GM19351 (cell line): Measurements from ENCODE around the gene PABPC4L.
"Not testable (repeated sequence)": the region's sequence is repeated elsewhere in the genome, so short reads cannot be mapped to it uniquely, and the experiment has no call there.

ENCODE experiments used
- ATAC-seq: cut with Tn5 transposase; IDR thresholded peaks from one replicate; pipeline ENCODE4 v1.9.1; 2021; ENCODE audit warnings: mild to moderate bottlenecking, moderate library complexity; ENCODE audit not compliant: unreplicated experiment

The PABPC4L gene

DNA sequence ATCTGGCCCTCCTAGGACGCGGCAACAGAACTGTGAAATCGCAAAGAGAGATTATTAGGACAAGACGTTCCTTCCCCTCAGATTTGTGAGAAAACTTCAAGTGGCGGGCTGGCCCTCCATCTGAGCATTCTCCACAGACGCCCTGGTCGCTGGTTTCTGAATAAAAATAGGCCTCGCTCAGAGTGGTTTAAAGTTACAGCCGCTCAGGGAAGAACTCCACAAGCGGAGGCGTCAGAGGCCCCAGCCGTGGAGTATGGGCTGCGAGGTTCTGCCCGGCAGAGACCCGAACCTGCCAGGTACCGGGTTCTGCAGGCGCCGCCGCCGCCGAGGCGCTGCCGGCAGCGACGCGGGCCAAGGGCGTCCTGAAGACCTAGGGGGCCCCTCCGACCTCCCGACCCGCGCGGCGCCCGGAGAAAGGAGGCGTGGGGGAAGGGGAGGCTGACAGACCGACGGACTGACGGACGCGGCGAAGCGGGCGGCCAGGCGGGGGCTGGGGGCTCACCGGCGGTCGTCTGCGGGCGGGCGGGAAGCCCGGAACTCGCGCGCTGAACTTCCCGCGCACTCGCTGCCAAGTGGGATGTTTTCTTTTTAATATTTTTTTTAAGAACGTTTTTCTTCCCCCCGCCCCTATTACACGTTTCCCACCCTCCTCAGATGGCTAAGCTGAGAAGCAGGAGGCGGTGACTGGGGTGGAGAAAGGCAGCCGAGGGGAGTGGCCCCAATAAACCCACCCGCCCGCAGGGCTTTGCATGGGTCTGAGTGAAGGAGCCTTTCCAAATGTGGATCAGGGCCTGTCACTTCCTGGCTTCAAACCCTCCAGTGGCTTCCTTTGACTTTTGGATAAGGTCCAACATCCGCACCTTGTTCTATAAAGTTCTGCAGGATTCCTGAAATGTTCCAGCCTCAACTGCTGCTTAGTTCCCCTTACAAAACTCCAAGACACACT, at the start of gene PABPC4L:
TSS of gene PABPC4L (minus strand) at position 574 of the 946 bp plus-strand sequence. CDS start 770 bp downstream, outside the sequence.
- no peak for ATAC-seq

DNA sequence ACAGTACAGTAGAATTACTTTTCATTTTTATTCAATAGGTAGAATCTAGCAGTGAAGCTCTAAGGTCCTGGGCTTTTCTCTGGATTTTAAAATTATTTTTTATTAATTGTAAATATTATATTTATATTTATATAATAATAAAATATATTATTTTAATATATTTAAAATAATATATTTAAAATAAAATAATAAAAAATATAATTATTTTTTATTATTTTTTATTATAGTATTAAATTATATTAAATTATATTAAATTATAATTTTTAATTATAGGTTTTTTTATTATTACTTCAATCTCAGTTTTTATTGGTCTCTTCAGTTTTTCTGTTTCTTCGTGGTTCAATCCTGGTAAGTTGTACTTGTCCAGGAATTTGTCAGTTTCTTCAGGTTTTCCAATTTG, 49.7 kb upstream of the PABPC4L start:
- ATAC-seq = no peak

DNA sequence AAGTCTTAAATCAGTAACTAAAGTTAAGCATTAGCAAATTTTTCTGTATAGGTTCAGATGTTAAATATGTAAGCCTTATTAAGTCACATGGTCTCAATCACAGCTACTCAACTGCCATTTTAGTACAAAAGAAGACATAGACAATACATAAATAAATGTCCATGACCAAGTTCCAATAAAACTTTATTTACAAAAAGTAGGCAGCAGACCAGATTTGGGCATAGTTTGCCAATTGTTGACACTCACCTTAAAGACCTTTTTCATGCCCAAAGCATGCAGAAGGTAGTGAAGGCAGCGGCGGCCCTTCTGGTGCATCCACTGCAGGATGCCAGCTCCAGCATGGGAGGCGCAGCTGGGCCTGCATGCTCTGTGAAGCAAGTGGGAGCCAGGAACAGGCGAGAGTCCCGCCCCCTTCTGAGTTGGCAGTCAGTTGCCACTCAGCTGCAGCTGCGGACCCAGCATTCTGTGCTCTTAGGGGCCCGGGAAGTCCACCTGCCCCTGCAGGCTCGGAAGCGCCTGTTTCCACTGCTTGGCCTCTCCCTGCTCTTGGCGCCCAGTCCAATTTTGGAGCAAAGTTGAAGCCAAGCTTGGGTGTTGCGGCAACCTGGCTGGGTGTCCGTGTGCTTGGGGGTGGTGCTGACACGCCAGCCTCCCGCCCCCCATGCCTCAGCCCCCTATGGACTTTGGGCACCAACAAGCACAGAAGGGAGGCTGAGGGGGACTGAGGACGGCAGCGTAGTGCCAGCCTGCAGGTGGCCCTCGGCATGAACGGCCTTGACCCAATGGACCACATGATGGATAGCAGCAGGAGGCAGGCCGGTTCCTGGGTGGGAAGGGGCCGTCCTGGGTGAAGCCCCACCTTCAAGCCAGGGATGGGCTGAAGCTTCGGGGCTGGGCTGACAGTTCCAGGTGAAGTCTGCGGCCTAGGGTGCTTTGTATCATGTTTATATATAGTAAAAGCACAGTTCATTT, 42.4 kb upstream of the PABPC4L start:
- no peak for ATAC-seq

DNA sequence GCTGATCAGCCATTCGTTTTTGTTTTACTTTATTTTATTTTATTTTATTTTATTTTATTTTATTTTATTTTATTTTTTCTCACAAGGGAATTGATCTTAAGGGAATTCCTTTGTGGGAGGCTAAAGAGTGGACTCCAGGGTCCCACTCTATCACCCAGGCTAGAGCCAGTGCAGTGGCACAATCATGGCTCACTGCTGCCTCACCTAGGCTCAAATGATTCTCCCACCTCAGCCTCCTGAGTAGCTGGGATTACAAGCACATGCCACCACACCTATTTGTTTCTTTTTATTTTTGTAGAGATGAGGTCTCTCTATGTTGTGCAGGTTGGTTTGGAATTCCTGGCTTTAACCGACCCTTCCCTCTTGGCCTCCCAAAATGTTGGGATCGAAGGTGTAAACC, 17.5 kb upstream of the PABPC4L start:
- ATAC-seq = no peak

DNA sequence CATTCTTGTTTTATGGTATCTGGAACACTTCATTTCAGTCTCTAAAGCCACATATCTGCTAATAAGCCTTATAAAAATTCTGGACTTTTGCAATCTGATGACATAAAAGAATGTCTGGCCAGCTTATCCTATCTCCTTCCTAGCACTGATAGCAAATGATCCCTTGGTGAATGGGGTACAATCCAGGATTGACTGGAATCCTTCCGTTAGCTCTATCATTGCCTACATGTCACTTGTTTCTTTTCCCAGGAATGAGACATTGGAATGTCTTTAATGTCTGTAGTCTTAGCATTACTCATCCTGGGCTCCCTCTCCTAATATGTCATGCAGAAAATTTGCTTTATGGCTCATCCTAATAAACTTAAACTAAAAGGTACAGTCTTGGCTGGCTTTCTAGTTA, 14.8 kb upstream of the PABPC4L start:
- no peak for ATAC-seq

DNA sequence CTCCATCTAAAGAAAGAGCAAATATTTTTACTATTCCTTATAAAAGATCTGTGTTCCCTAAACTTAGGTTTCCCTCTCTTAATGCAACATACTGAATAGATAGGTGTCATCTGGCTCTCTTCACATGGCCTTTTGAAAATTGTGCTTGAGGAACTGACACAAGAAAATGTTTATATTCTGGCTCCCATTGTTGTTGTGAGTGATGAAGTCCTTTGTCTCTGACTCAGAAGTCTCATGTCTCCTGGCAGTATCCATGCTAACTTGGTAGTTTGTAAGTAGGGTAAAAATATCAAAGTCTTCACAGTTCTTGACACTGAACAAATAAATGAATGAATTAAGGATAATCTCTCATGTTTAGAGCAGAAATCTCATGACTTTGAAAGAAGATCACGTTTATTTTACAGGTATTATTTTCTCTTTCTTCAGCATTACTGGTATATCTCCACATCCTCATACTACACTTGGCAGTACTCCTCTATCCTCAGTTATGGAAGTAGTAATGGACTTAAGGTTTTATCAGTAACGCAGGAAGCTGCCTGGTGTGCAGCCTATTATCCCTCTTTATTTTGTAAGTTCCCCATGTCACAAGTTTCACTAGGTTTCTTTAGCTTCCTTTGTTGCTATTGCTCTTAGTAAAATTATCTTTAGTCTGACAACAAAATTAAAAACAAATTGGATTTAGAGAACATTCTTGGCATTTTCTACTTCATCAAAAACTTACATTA, 14.2 kb upstream of the PABPC4L start:
- no peak for ATAC-seq

DNA sequence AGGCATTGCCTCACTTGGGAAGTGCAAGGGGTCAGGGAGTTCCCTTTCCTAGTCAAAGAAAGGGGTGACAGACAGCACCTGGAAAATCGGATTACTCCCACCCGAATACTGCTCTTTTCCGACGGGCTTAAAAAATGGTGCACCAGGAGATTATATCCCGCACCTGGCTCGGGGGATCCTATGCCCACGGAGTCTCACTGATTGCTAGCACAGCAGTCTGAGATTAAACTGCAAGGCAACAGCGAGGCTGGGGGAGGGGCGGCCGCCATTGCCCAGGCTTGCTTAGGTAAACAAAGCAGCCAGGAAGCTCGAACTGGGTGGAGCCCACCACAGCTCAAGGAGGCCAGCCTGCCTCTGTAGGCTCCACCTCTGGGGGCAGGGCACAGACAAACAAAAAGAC, 6.4 kb upstream of the PABPC4L start:
- ATAC-seq = not testable (repeated sequence)

DNA sequence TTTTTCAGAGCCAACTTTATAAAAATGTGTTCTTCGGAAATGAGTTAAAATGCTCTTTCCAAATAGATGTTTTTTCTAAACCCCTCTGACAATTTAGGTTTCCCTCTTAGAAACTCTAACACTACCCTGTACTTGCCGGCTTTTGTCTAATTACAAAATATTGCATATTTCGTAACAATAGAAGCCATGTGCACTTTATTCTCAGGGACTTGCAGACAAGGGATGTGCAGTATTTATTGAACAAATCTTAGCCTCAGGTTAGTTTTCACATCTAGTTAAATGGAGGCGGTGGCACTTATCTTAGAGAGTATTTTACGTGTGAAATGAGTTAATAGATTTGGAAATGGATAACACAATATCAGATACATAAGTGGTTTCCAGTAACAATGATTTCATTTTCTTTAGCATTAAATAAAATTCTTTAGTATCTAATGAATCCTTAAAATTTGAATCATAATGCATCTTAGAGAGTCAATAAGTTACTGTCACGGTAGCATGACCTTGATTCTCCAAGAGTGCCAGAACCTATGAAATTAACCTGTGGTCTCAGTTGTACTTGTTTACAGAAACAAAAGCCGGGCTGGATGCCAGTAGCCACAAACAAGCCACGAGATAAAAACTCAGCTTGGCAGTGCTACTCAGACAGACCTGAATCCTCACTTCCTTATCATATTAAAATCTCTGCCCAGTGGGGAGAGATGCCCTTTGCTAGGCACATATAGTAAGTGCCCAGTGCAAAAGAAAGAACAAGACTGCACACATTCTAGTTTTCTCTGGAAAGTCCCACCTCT, 772 bp upstream of the PABPC4L start:
- ATAC-seq = no peak

DNA sequence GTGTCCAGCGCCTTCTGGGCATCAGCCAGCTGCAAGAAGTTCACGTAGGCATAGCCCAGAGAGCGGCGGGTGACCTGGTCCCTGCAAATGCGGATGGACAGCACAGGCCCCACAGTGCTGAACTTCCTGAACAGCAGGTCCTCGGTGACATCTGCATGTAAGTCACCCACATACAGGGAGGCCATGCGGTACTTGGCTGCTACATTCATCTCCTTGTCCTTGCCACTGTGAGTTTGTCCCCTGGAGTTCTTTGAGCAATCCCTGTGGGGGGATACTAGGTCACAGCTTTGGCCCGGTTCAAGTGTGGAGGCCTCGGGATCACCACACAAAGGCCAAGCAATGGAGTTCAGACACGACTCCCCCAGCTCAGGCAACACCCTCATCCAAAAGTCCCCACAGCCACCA, 776 bp downstream of the PABPC4L start:
- no peak for ATAC-seq

DNA sequence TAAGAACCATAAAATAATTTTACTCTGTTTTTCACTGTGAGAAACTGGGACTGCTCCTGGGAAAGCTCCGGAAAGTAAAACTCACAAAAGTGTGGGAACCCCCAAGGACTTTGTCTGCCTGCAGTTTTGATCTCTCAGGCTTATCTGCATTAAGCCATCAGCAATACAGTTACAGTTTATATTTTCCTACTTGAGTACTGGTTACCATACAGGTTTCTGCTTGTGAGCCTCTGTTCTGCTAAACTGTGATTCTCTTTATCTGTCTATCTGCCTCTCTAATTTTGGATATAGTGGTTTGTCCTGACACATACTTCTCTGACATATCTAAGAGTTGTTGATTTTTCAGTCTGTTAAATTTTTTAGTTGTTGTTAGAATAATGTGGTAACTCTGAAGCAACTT, 11.6 kb downstream of the PABPC4L start:
- no peak for ATAC-seq

DNA sequence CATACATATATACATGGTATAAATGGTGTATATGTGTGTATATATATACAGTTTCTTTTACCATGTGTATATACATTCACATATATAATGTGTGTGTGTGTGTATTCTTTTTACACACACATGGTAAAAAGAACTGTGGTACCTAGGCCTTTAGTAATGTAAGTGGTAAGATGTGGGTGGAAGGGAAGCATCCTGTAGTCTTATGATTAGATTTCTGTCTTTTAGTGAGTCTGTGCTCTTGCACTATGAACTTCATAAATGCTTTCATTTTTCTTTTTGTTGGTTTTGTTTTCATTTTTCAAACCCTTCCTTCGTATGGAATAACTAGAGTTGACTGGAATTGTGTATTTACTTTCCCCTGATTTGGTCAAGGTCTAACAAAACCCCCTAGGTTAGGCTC, 12.1 kb downstream of the PABPC4L start:
- no peak for ATAC-seq

DNA sequence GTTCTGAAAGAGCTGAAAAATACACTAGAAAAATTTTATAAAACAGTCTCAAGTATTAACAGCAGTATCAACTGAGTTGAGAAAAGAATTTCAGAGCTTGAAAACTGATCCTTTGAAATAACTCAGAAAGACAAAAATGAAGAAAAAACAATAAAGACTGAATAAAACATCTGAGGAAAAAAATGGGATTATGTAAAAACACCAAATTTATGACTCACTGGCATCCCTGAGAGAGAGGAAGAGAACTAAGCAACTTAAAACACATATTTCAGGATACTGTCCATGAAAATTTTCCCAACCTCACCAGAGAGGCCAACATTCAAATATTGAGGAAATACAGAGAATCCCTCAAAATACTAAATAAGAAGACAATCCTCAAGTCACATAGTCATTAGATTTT, 22.9 kb downstream of the PABPC4L start:
- no peak for ATAC-seq

DNA sequence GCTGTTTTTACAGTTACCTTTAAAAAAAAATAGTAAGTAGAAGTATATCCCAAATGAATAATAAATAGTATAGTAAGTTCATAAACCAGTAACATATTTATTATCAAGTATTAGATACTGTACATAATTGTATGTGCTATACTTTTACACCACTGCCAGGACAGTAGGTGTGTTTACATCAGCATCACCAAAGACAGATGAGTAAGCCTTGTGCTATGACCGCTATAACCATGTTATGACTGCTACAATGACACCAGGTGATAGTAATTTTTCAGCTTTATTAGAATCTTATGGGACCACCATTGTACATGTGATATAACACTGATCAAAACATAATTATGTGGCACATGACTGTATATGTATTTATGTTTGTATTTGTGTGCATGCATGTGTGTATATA, 27.3 kb downstream of the PABPC4L start:
- ATAC-seq = no peak

DNA sequence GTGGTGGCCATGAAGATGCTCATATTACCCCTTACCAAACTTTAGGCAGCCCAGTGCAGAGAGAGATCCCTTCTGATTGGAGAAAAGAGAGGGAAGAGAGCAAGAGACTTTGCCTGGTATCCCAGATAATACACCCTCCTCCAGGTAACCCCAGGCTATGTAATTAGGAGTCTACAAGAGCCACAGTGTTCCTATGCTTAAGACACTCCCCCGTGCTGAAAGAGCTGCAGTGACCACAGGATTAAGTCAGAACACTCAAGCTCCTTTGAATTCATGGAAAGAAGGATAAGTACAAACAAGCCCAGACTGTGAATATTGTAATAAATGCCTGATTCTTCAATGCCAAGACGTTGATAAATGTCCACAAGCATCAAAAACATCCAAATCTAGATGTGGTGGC, 41.4 kb downstream of the PABPC4L start:
- ATAC-seq = no peak

DNA sequence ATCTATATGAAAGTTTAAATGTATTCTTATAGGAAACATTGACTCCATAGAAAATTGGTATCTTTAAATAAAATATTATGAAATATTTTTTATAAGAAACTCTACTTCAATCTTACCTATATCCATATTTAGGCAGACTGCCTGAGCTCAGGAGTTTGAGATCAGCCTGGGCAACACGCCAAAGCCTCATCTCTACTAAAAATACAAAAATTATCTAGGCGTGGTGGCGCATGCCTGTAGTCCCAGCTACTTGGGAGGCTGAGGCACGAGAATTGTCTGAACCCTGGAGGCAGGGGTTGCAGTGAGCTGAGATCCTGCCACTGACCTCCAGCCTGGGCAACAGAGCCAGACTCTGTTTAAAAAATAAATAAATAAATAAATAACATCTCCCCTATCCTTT, 47.5 kb downstream of the PABPC4L start:
- no peak for ATAC-seq

DNA sequence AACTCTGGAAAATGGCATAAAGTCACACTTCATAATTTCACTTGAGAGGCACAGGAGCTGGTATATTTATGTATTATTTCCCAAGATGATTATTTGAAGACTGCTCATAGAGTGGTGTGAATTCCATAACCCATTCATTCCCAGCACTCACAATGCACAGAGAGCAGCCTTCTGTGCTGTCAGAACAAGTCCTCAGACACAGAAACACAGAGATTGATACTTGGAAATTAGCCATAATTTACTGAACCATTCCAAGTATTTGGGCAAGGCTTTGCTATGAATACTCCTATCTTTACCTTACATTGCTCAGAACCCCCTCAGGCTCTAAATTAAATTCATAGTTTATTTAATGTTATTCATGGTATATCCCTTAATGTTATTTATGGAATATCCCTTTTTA, 53.6 kb downstream of the PABPC4L start:
- ATAC-seq = no peak
